Activated CD4-positive, alpha-beta memory T cell treated with anti-CD3 and anti-CD28 coated beads, Interleukin-2, amount 10 ng/mL, durations not matched to agents 7 days and 5 days (primary cell): ENCODE results near the gene SCAMP1. TPM values are rescaled to one million over a fixed set of nuclear protein-coding genes. Genes with fewer than 3 reads are reported as not detected.

ENCODE experiments used
- CTCF ChIA-PET: fragments of 350-600 bp; sonication (Branson Sonifier 250); formaldehyde crosslinking; loops from one replicate; lab custom pipeline; 2021; ENCODE audit warnings: antibody characterized with exemption, inconsistent platforms; lab: Charles Lee
- POLR2A ChIA-PET: fragments of 350-600 bp; sonication (Branson Sonifier 250); formaldehyde crosslinking; loops from one replicate; lab custom pipeline; 2021; ENCODE audit warnings: antibody characterized with exemption; lab: Charles Lee
- DNase-seq: peaks from one replicate; pipeline ENCODE4 v3.0.0-alpha.2; 2020
- H3K27ac Mint-ChIP-seq: one replicate; pipeline ENCODE4 v1.8.0; 2021; ENCODE audit warnings: mild to moderate bottlenecking, mixed read lengths
- H3K27me3 Mint-ChIP-seq: one replicate; pipeline ENCODE4 v1.8.0; 2021; ENCODE audit warnings: mixed read lengths
- H3K36me3 Mint-ChIP-seq: one replicate; pipeline ENCODE4 v1.8.0; 2021; ENCODE audit warnings: low read depth, mixed read lengths
- H3K4me1 Mint-ChIP-seq: one replicate; pipeline ENCODE4 v1.8.0; 2021; ENCODE audit warnings: mixed read lengths
- H3K4me3 Mint-ChIP-seq: one replicate; pipeline ENCODE4 v1.8.0; 2021; ENCODE audit warnings: mild to moderate bottlenecking, mixed read lengths
- H3K9me3 Mint-ChIP-seq: one replicate; pipeline ENCODE4 v1.8.0; 2021; ENCODE audit warnings: mixed read lengths
- total RNA-seq, 2 experiments: library from RNA; stranded (reverse); gene quantifications; one replicate each; pipeline ENCODE4 v1.2.3, GENCODE V29; 2021

Gene SCAMP1
- total RNA-seq = 10 to 100 TPM; 22.0 to 22.3 TPM

DNA sequence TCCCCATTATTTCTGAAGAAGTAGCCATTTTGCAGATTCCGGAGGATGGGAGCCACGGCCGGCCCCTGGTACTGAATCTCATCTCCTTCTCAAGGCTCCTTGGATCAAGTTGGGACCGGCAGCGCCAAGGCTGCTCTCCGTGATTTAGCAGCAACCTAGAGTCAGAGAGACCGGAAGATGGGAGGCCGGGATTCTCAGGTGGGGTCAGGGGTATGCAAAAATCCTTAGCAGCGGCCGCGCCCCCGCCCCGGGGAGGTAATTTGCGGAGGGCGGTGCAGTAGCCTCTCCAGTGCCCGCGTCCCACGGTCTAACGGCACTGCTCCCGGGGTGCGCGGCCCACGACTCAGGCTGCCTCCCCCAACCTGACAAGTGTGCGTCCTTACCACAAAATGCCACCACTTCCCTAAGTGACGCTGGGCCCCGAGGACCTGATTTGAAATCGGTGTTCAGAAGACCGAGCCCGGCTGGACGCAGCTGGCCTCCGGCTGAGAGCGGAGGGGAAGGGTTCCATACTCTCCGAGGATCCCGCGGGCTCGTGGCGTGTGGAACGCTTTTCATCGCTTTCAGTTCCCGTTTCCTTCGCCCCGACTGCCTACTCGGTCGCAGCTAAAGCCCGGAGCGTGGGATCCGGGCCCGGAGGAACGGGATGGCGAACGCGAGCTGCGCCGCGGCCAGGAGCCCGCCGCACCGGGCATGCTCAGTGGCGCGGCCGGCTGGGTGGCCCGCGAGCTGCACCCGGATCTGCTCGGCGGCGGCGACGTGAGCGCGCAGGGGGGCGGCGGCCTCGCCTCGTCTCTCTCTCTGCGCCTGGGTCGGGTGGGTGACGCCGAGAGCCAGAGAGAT, at the start of gene SCAMP1:
Gene SCAMP1 (plus strand): TSS at position 787 of the 843 bp plus-strand sequence. CDS start 55 bp downstream, at position 842.
- H3K4me3 Mint-ChIP-seq = peak within 1 kb of the TSS; percentile 96
- peaks cover 31% of the 10 kb centered on the region for H3K4me1 Mint-ChIP-seq
- peaks cover 28% of the 10 kb centered on the region for H3K36me3 Mint-ChIP-seq
- no peaks in the 10 kb centered on the region for H3K9me3 Mint-ChIP-seq
- CTCF ChIA-PET = interaction anchor here (0.8 to 3.7 kb wide), 5 partner anchors 59 to 868 kb away, joined by 3 to 68 read pairs (median 4); partner anchors contain the start of genes AP3B1, ARSB and WDR41
- DNase-seq = peak; percentile 93
- peak within 1 kb of the TSS; percentile 92 for H3K27ac Mint-ChIP-seq
- POLR2A ChIA-PET = interaction anchor here (0.6 to 5.2 kb wide), 15 partner anchors 8 to 1631 kb away, joined by 3 to 170 read pairs (median 3); partner anchors contain the start of genes AGGF1, AP3B1, ARSB and MTX3
- H3K27me3 Mint-ChIP-seq = no peaks in the 10 kb centered on the region

- Mint-ChIP-seq H3K4me1 (no peaks in the 10 kb centered on the region), H3K27ac (no peak overlapping the region), H3K27me3 (peaks cover 14% of the 10 kb centered on the region), H3K4me3 (no peak overlapping the region), H3K9me3 (no peaks in the 10 kb centered on the region), H3K36me3 (no peaks in the 10 kb centered on the region)
- no peak for DNase-seq
- ChIA-PET POLR2A (interaction anchor here (1.1 kb wide), 1 partner anchor 23 kb away, joined by 3 read pairs; the partner anchor contains the start of gene AP3B1), CTCF (no interaction called here)
These were observed 42.9 kb upstream of the SCAMP1 start for GRCh38 chr5:78317515-78317914.

- H3K4me1 Mint-ChIP-seq = no peaks in the 10 kb centered on the region
- DNase-seq = no peak
- no peaks in the 10 kb centered on the region for H3K9me3 Mint-ChIP-seq
- POLR2A ChIA-PET = interaction anchor here (1.1 kb wide), 1 partner anchor 24 kb away, joined by 3 read pairs; the partner anchor contains the start of gene AP3B1
- H3K4me3 Mint-ChIP-seq = no peak overlapping the region
- peaks cover 9% of the 10 kb centered on the region for H3K27me3 Mint-ChIP-seq
- no peak overlapping the region for H3K27ac Mint-ChIP-seq
- no peaks in the 10 kb centered on the region for H3K36me3 Mint-ChIP-seq
- CTCF ChIA-PET = no interaction called here
These were observed 42.1 kb upstream of the SCAMP1 start for GRCh38 chr5:78318337-78318736.

DNA sequence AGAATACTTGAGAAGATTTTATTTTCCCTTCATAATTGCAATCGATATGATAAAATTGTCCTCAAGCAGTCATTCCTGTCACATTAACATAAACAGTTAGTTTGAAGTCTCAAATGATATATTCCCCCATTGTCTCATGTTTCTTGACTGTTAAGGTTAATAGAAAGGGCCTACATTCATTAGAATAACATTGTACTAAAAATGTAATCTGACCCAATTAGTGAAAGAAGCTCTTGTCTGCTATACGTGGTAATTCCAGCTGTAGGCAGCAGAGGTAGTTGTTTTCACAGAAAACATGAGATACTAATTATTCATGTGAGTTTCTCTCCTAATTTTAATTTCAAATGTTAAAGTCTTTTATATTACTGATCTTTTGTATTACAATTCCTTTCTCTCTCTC, 40.0 kb upstream of the SCAMP1 start:
- Mint-ChIP-seq H3K36me3 (no peaks in the 10 kb centered on the region), H3K9me3 (no peaks in the 10 kb centered on the region), H3K27me3 (peaks cover 10% of the 10 kb centered on the region), H3K4me1 (no peaks in the 10 kb centered on the region), H3K27ac (no peak overlapping the region), H3K4me3 (no peak overlapping the region)
- DNase-seq = no peak
- POLR2A ChIA-PET = no interaction called here
- CTCF ChIA-PET = interaction anchor here (1.0 kb wide), 1 partner anchor 9 kb away, joined by 3 read pairs; no protein-coding TSS in a partner anchor

- Mint-ChIP-seq H3K36me3 (no peaks in the 10 kb centered on the region), H3K9me3 (no peaks in the 10 kb centered on the region), H3K27ac (no peak overlapping the region), H3K27me3 (peaks cover 21% of the 10 kb centered on the region), H3K4me3 (no peak overlapping the region), H3K4me1 (no peaks in the 10 kb centered on the region)
- DNase-seq = no peak
- ChIA-PET CTCF (no interaction called here), POLR2A (no interaction called here)
These were observed 37.2 kb upstream of the SCAMP1 start for GRCh38 chr5:78323241-78323640.

DNA sequence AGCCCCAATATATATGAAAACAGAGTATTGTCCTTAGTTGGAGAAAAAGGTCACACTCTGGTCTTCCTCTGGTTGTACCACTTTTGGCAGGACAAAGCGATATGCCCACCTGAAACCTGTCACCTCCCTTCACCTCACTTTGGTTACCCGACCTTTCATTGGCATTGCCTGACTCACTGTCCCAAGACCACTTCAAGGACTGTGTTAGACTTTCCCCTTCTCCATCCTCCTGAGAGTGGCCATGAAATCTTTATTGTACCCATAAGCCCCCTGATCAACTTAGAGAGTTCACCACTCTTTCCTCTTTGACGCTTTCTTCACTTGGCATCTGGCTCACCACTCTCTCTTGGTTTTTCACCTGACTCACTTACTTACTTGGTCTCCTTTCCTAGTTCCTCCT, 33.5 kb upstream of the SCAMP1 start:
- Mint-ChIP-seq H3K27ac (no peak overlapping the region), H3K4me1 (peaks cover 2% of the 10 kb centered on the region), H3K4me3 (no peak overlapping the region), H3K27me3 (peaks cover 24% of the 10 kb centered on the region), H3K9me3 (no peaks in the 10 kb centered on the region), H3K36me3 (no peaks in the 10 kb centered on the region)
- ChIA-PET CTCF (no interaction called here), POLR2A (no interaction called here)
- no peak for DNase-seq

DNA sequence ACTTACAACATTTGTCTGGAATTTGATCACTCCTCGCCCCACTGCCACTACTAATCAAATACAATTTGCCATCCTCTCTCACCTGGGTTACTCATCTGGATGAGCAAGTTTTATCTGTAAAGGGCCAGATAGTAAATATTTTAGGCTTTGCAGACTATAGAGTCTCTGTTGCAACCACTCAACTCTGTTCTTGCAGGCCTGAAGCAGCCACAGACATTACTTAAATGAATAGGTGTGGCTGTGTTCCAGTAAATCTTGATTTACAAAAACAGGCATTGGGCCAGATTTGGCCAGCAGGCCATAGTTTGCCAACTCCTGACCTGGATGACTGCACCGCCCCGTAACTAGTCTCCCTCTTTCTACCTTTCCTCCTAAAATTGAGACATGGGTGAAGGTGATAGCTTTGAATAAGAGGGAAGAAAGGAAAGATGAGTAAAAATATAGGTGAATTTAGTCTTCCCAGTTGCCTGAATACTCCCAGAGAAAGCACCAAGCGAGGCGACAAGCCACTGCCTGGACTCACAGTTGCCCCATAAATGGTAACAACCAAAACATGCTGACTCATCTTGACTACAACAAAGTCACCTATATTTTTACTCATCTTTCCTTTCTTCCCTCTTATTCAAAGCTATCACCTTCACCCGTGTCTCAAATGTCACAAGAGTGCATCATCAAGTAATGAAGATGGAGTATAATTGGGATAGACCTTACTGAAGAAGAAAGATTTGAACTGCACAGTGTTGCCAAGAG, 32.5 kb upstream of the SCAMP1 start:
- no peaks in the 10 kb centered on the region for H3K9me3 Mint-ChIP-seq
- no peak overlapping the region for H3K4me3 Mint-ChIP-seq
- no peak overlapping the region for H3K27ac Mint-ChIP-seq
- H3K36me3 Mint-ChIP-seq = no peaks in the 10 kb centered on the region
- peaks cover 24% of the 10 kb centered on the region for H3K27me3 Mint-ChIP-seq
- POLR2A ChIA-PET = no interaction called here
- DNase-seq = no peak
- CTCF ChIA-PET = no interaction called here
- H3K4me1 Mint-ChIP-seq = peaks cover 2% of the 10 kb centered on the region

GRCh38 chr5:78328585-78329173, 31.7 kb upstream of the SCAMP1 start:
- no peak for DNase-seq
- ChIA-PET CTCF (interaction anchor here (1.0 kb wide), 1 partner anchor 8 kb away, joined by 3 read pairs; no protein-coding TSS in a partner anchor), POLR2A (no interaction called here)
- Mint-ChIP-seq H3K4me3 (no peak overlapping the region), H3K27ac (no peak overlapping the region), H3K36me3 (no peaks in the 10 kb centered on the region), H3K4me1 (peaks cover 2% of the 10 kb centered on the region), H3K9me3 (no peaks in the 10 kb centered on the region), H3K27me3 (peaks cover 24% of the 10 kb centered on the region)

GRCh38 chr5:78331523-78332080, 28.8 kb upstream of the SCAMP1 start:
- Mint-ChIP-seq H3K4me1 (peaks cover 2% of the 10 kb centered on the region), H3K27ac (no peak overlapping the region), H3K9me3 (no peaks in the 10 kb centered on the region), H3K36me3 (peaks cover under 1% of the 10 kb centered on the region), H3K27me3 (peaks cover 21% of the 10 kb centered on the region), H3K4me3 (no peak overlapping the region)
- DNase-seq = no peak
- CTCF ChIA-PET = no interaction called here
- POLR2A ChIA-PET = no interaction called here

- no peaks in the 10 kb centered on the region for H3K4me1 Mint-ChIP-seq
- DNase-seq = no peak
- H3K27ac Mint-ChIP-seq = no peak overlapping the region
- no peak overlapping the region for H3K4me3 Mint-ChIP-seq
- peaks cover 16% of the 10 kb centered on the region for H3K27me3 Mint-ChIP-seq
- peaks cover 4% of the 10 kb centered on the region for H3K36me3 Mint-ChIP-seq
- H3K9me3 Mint-ChIP-seq = peaks cover 8% of the 10 kb centered on the region
- ChIA-PET CTCF (no interaction called here), POLR2A (no interaction called here)
These were observed 25.6 kb upstream of the SCAMP1 start for GRCh38 chr5:78334811-78335210.

DNA sequence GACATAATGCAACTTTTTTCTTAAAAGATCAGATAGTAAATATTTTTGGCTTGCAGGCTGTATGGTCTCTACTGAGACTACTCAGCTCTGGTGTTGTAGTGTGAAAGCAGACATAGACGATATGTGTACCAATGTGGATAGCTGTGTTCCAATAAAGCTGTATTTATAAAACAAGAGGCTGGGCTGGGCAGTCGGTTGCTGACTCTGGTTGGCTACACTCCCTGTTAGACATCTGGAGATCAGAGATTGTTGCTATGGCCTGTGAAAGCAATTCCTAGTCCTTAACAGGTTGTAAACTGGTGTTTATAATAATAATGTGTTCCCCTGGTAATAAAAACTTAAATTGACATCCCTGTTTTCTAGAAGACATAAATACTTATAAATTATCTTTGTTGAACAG, 24.4 kb upstream of the SCAMP1 start:
- peaks cover 4% of the 10 kb centered on the region for H3K36me3 Mint-ChIP-seq
- peaks cover 8% of the 10 kb centered on the region for H3K9me3 Mint-ChIP-seq
- peaks cover 19% of the 10 kb centered on the region for H3K27me3 Mint-ChIP-seq
- no peak overlapping the region for H3K4me3 Mint-ChIP-seq
- DNase-seq = no peak
- no peaks in the 10 kb centered on the region for H3K4me1 Mint-ChIP-seq
- no peak overlapping the region for H3K27ac Mint-ChIP-seq
- POLR2A ChIA-PET = no interaction called here
- CTCF ChIA-PET = interaction anchor here (0.8 kb wide), 1 partner anchor 288 kb away, joined by 4 read pairs; no protein-coding TSS in a partner anchor

- peaks cover 4% of the 10 kb centered on the region for H3K36me3 Mint-ChIP-seq
- no peaks in the 10 kb centered on the region for H3K4me1 Mint-ChIP-seq
- H3K4me3 Mint-ChIP-seq = no peak overlapping the region
- POLR2A ChIA-PET = no interaction called here
- peaks cover 14% of the 10 kb centered on the region for H3K27me3 Mint-ChIP-seq
- CTCF ChIA-PET = interaction anchor here (0.8 kb wide), 1 partner anchor 289 kb away, joined by 4 read pairs; no protein-coding TSS in a partner anchor
- H3K9me3 Mint-ChIP-seq = peaks cover 8% of the 10 kb centered on the region
- no peak overlapping the region for H3K27ac Mint-ChIP-seq
- DNase-seq = no peak
These were observed 23.7 kb upstream of the SCAMP1 start for GRCh38 chr5:78336698-78337097.
